ENCODE data around the gene PRSS8.

The PRSS8 gene

DNA sequence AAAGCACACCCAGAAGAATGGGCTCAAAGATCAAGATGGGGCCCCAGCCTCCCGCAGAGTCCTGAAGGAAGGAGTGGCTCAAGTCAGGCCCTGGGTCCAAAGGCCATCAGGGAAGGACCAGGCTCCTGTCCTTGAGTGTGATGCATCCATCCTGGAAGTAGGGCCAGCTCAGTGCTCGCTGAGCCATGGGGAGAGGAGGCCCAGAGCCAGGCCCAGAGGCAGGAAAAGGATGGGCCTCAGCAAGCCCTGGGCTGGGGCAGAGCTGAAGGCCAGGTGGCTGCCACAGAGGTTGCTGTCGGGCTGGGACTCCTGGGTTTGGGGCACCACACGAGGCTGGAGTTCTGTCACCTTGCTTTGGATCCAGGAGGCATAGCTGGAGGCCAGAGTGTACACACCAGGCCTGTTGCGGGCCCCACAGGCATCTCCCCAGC, 3.7 kb downstream of the PRSS8 start:
- Histone ChIP-seq H3K4me3 (ENCODE audit: low read length) (no peak overlapping the region), H3K9ac (ENCODE audit: low read length) (peak overlapping the region; percentile 63), H3K36me3 (ENCODE audit: control insufficient read depth, insufficient read depth, low read length) (peaks cover 23% of the 10 kb centered on the region), H3K4me1 (ENCODE audit: control insufficient read depth, insufficient read depth, low read length) (peaks cover 78% of the 10 kb centered on the region), H3K27me3 (ENCODE audit: control insufficient read depth, insufficient read depth, low read length) (peaks cover 3% of the 10 kb centered on the region), H3K9me3 (ENCODE audit: control insufficient read depth, low read length) (no peaks in the 10 kb centered on the region)

DNA sequence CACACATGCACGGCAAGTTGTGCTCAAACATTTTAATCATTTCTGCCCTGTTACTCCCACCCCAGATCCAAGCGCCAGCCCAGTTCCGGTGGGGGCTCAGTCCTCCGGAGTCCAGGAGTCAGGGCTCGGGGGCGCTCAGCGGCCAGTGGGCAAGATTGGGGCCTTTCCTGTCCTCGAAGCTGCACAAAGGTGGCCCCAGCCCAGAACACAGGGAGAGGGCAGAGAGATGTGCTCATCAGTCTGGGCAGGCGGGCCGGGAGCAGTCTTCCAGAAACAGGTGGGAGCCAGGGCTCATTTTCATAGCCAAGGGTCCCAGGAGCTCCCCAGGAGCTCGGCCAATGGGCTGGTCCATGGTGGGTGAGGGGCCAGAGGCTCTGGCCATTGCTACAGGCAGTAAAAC, 4.1 kb downstream of the PRSS8 start:
- peaks cover 3% of the 10 kb centered on the region for H3K27me3 ChIP-seq (ENCODE audit: control insufficient read depth, insufficient read depth, low read length)
- peaks cover 23% of the 10 kb centered on the region for H3K36me3 ChIP-seq (ENCODE audit: control insufficient read depth, insufficient read depth, low read length)
- H3K4me1 ChIP-seq (ENCODE audit: control insufficient read depth, insufficient read depth, low read length) = peaks cover 79% of the 10 kb centered on the region
- no peak overlapping the region for H3K4me3 ChIP-seq (ENCODE audit: low read length)
- peak overlapping the region; percentile 63 for H3K9ac ChIP-seq (ENCODE audit: low read length)
- H3K9me3 ChIP-seq (ENCODE audit: control insufficient read depth, low read length) = no peaks in the 10 kb centered on the region

GRCh38 chr16:31130899-31131298, 4.6 kb downstream of the PRSS8 start:
- H3K4me1 ChIP-seq (ENCODE audit: control insufficient read depth, insufficient read depth, low read length) = peaks cover 75% of the 10 kb centered on the region
- no peak overlapping the region for H3K4me3 ChIP-seq (ENCODE audit: low read length)
- H3K36me3 ChIP-seq (ENCODE audit: control insufficient read depth, insufficient read depth, low read length) = peaks cover 23% of the 10 kb centered on the region
- peak overlapping the region; percentile 63 for H3K9ac ChIP-seq (ENCODE audit: low read length)
- H3K27me3 ChIP-seq (ENCODE audit: control insufficient read depth, insufficient read depth, low read length) = peaks cover 3% of the 10 kb centered on the region
- no peaks in the 10 kb centered on the region for H3K9me3 ChIP-seq (ENCODE audit: control insufficient read depth, low read length)

DNA sequence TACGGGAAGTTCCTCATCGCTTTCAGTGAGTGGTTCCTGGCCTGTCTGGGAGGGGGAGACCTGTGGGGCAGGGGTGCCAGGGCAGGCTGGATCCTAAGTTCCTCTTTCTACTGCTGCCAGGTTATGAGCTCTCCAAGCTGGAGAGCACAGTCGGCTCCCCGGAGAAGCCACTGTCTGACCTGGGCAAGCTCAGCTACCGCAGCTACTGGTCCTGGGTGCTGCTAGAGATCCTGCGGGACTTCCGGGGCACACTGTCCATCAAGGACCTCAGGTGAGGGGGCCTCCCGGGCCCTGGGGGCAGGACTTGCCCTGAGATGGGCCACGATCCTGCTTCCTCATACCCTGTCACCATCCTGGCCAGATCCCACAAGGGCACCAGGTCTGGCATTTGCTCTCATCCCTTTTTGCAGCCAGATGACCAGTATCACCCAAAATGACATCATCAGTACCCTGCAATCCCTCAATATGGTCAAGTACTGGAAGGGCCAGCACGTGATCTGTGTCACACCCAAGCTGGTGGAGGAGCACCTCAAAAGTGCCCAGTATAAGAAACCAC, 5.1 kb downstream of the PRSS8 start:
- Histone ChIP-seq H3K9me3 (ENCODE audit: control insufficient read depth, low read length) (no peaks in the 10 kb centered on the region), H3K9ac (ENCODE audit: low read length) (peak overlapping the region; percentile 63), H3K27me3 (ENCODE audit: control insufficient read depth, insufficient read depth, low read length) (peaks cover 3% of the 10 kb centered on the region), H3K4me3 (ENCODE audit: low read length) (no peak overlapping the region), H3K36me3 (ENCODE audit: control insufficient read depth, insufficient read depth, low read length) (peaks cover 23% of the 10 kb centered on the region), H3K4me1 (ENCODE audit: control insufficient read depth, insufficient read depth, low read length) (peaks cover 72% of the 10 kb centered on the region)

DNA sequence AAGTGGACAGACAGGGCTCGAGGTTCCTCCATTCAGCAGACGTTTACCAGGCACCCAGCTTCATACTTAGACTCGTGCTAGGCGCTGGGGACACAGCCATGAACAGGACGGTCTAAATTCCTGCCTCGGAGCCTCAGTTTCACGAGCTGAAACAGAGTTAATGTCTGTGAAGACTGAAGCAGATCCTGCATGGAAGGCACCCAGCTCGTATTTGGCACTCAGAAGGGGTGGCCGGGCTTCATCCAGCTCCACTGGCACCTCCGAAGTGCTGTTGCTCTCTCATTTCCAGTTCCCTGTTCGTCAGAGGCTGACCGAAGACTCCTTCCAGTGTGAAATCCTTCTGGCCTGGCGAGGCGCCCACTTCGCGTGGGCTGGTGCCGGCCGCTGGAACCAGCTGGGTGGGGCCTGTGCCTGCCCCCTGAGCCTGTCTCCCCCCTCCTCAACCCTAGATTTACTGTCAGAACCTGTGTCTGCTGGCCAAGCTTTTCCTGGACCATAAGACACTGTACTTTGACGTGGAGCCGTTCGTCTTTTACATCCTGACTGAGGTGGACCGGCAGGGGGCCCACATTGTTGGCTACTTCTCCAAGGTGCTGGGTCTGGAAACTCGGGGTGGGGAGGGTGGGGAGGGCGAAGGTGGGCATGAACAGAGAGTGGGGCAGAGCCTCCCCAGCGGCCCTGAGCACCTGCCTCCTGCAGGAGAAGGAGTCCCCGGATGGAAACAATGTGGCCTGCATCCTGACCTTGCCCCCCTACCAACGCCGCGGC, 5.8 kb downstream of the PRSS8 start:
- no peaks in the 10 kb centered on the region for H3K9me3 ChIP-seq (ENCODE audit: control insufficient read depth, low read length)
- no peak overlapping the region for H3K4me3 ChIP-seq (ENCODE audit: low read length)

GRCh38 chr16:31128711-31129567, 6.6 kb downstream of the PRSS8 start:
- H3K9me3 ChIP-seq (ENCODE audit: control insufficient read depth, low read length) = no peaks in the 10 kb centered on the region
- H3K27me3 ChIP-seq (ENCODE audit: control insufficient read depth, insufficient read depth, low read length) = no peaks in the 10 kb centered on the region
- peaks cover 23% of the 10 kb centered on the region for H3K36me3 ChIP-seq (ENCODE audit: control insufficient read depth, insufficient read depth, low read length)
- H3K4me1 ChIP-seq (ENCODE audit: control insufficient read depth, insufficient read depth, low read length) = peaks cover 72% of the 10 kb centered on the region
- no peak overlapping the region for H3K4me3 ChIP-seq (ENCODE audit: low read length)
- H3K9ac ChIP-seq (ENCODE audit: low read length) = peak overlapping the region; percentile 63

More for the DNA sequence above, 5.8 kb downstream of the PRSS8 start:
- H3K4me1 ChIP-seq (ENCODE audit: control insufficient read depth, insufficient read depth, low read length) = peaks cover 72% of the 10 kb centered on the region
- peaks cover 23% of the 10 kb centered on the region for H3K36me3 ChIP-seq (ENCODE audit: control insufficient read depth, insufficient read depth, low read length)
- no peaks in the 10 kb centered on the region for H3K27me3 ChIP-seq (ENCODE audit: control insufficient read depth, insufficient read depth, low read length)
- peak overlapping the region; percentile 63 for H3K9ac ChIP-seq (ENCODE audit: low read length)

- Histone ChIP-seq H3K4me3 (ENCODE audit: low read length) (no peak overlapping the region), H3K27me3 (ENCODE audit: control insufficient read depth, insufficient read depth, low read length) (no peaks in the 10 kb centered on the region), H3K9me3 (ENCODE audit: control insufficient read depth, low read length) (no peaks in the 10 kb centered on the region), H3K4me1 (ENCODE audit: control insufficient read depth, insufficient read depth, low read length) (peaks cover 55% of the 10 kb centered on the region), H3K36me3 (ENCODE audit: control insufficient read depth, insufficient read depth, low read length) (peaks cover 11% of the 10 kb centered on the region), H3K9ac (ENCODE audit: low read length) (peak overlapping the region; percentile 63)
These were observed 8.3 kb downstream of the PRSS8 start for GRCh38 chr16:31127182-31127581.

- Histone ChIP-seq H3K4me3 (ENCODE audit: low read length) (no peak overlapping the region), H3K9me3 (ENCODE audit: control insufficient read depth, low read length) (no peaks in the 10 kb centered on the region), H3K27me3 (ENCODE audit: control insufficient read depth, insufficient read depth, low read length) (no peaks in the 10 kb centered on the region), H3K9ac (ENCODE audit: low read length) (no peak overlapping the region), H3K4me1 (ENCODE audit: control insufficient read depth, insufficient read depth, low read length) (peaks cover 41% of the 10 kb centered on the region), H3K36me3 (ENCODE audit: control insufficient read depth, insufficient read depth, low read length) (peaks cover 8% of the 10 kb centered on the region)
These were observed 9.7 kb downstream of the PRSS8 start for GRCh38 chr16:31125844-31126243.

DNA sequence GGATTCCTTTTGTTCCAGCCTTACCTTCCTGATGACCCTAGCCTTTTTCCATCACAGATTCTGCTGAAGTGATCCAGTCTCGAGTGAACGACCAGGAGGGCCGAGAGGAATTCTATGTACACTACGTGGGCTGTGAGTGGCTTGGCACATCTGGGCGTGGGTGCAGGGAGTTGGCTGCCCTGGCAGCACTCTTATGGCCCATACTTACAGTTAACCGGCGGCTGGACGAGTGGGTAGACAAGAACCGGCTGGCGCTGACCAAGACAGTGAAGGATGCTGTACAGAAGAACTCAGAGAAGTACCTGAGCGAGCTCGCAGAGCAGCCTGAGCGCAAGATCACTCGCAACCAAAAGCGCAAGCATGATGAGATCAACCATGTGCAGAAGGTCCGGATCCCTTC, 15.4 kb downstream of the PRSS8 start:
- Histone ChIP-seq H3K27me3 (ENCODE audit: control insufficient read depth, insufficient read depth, low read length) (no peaks in the 10 kb centered on the region), H3K9me3 (ENCODE audit: control insufficient read depth, low read length) (no peaks in the 10 kb centered on the region), H3K4me3 (ENCODE audit: low read length) (no peak overlapping the region), H3K4me1 (ENCODE audit: control insufficient read depth, insufficient read depth, low read length) (peaks cover 10% of the 10 kb centered on the region), H3K36me3 (ENCODE audit: control insufficient read depth, insufficient read depth, low read length) (peaks cover 5% of the 10 kb centered on the region), H3K9ac (ENCODE audit: low read length) (no peak overlapping the region)

DNA sequence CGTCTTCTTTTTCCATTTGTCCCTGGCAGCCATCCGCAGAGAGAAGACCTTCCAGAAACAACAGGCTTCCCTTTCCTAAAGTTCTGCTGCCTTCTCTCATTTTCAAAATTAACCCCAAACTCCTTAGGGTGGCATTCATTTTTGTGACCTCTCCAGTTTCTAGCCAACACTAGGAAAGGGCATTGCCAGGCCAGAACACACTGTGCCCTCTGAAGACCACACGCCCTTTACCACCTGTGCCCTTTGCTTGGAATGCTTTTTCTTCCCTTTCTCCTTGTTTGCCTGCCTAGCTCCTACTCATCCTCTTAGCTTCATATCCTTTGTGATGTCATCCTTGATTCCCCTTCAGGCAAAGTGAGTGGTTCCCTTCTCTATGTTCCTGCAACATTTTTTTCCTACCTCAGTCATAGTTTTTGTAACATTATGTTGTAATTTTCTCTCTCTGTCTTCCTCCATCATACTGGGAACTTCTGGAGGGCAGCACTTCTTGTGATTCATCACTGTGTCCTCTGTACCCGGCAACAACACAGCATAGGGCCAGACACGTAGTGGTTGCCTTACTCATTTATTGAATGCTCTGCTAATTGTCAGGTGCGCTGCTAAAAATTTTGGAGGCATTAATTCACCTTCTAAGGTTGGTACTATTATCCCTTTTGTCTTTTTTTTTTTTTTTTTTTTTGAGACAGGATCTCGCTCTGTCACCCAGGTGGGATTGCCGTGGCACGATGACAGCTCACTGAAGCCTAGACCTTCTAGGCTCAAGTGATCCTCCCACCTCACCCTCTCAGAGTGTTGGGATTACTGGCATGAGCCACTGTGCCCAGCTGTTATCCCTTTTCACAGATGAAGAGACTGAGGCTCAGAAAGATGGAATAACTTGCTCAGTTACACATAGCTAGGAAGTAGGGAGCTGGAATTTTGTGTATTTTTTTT, 17.0 kb downstream of the PRSS8 start:
- Histone ChIP-seq H3K9me3 (ENCODE audit: control insufficient read depth, low read length) (no peaks in the 10 kb centered on the region), H3K4me3 (ENCODE audit: low read length) (peak overlapping the region; percentile 72), H3K9ac (ENCODE audit: low read length) (peak overlapping the region; percentile 96), H3K4me1 (ENCODE audit: control insufficient read depth, insufficient read depth, low read length) (peaks cover 16% of the 10 kb centered on the region), H3K36me3 (ENCODE audit: control insufficient read depth, insufficient read depth, low read length) (peaks cover 5% of the 10 kb centered on the region), H3K27me3 (ENCODE audit: control insufficient read depth, insufficient read depth, low read length) (no peaks in the 10 kb centered on the region)

All from mucosa of stomach (tissue), 1 donor.